Activated gamma-delta T cell treated with anti-CD3 and anti-CD28 coated beads, Interleukin-2, amount 50 U/mL, for 16 hours (primary cell): ENCODE measurements around the gene PSME3.
"Not testable (repeated sequence)": the region's sequence is repeated elsewhere in the genome, so short reads cannot be mapped to it uniquely, and the experiment has no call there.

Source experiments
- DNase-seq: peaks from one replicate; pipeline ENCODE4 v3.0.0-alpha.2; 2020; ENCODE audit warnings: low read depth

Gene PSME3

GRCh38 chr17:42878123-42878880 lies 45.1 kb downstream of the PSME3 start:
- DNase-seq = no peak

- DNase-seq = no peak
Measured at GRCh38 chr17:42878924-42879595, 45.9 kb downstream of the PSME3 start.

GRCh38 chr17:42879596-42879985 lies 46.4 kb downstream of the PSME3 start:
- DNase-seq = no peak

DNA sequence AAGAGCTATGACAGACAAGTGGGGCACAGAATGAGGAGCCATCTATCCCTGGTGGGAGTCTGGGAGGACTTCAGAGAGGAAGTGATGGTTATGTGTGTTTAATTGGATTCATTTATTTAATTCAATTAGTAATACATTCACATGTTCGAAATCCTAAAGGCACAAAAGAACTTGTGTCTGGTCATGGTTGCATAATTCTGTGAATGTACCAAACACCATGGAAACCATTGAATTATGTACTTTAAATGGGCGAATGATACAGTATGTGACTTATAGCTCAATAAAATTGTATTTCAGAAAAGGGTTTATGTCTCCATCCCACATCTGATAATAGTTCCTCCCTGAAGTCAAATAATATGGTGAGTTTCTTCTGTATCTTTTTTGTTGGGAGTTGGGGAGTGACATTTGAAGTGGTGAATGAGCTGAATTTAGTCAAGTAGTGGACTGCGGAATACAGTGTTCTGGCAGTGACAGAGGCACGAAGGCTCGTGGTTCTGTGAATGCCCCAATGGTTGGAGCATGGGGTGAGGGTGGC lies 47.6 kb downstream of the PSME3 start:
- DNase-seq = no peak

GRCh38 chr17:42881706-42882105 lies 48.5 kb downstream of the PSME3 start:
- DNase-seq = not testable (repeated sequence)

DNA sequence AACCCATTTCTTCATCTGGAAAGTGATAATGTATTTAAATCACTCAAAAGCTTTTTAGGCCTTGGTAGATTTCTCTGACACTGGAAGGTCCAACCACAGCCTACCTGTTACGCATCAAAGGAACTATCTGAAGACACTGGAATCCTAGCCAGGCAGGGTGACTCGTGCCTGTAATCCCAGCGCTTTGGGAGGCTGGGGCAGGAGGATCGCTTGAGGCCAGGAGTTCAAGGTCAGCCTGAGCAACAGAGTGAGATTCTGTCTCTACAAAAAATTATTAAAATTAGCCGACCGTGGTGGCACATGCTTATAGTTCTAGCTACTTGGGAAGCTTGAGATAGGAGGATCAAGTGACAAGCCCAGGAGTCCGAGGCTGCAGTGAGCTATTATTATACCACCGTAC lies 49.0 kb downstream of the PSME3 start:
- DNase-seq = no peak

DNA sequence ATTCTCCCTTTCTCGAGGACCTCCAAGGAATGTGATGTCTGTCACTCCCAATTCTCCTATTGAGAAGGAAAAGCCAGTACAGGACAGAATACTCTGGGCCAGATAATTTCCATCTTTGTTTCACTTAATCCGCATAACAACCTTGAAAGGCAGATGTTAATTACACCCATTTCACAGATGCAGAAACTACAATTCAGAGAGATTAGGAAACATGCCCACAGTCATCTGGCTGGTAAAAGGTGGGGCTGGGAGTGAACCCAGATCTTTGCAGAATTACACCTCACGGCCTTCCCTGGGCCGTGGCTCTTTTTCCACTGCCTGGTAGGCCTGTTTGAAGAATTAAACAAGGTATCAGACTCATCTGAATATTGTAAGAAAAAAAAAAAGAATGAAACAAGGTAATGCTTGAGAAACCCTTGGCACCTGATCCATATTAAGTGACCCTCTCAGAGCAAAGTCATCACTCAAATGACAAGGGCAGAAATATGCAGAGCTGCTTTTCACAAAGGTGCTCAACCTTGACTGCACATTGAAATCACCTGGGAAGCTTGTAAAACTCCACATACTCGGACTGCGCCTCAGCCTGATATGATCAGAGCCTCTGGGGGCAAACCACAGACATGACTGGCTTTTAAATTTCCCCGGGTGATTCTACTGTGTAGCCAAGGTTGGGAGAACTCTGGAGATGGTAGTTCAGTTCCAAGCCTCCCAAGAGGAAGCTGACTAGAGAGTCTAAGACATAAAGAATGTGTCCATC lies 50.8 kb downstream of the PSME3 start:
- DNase-seq = no peak

DNA sequence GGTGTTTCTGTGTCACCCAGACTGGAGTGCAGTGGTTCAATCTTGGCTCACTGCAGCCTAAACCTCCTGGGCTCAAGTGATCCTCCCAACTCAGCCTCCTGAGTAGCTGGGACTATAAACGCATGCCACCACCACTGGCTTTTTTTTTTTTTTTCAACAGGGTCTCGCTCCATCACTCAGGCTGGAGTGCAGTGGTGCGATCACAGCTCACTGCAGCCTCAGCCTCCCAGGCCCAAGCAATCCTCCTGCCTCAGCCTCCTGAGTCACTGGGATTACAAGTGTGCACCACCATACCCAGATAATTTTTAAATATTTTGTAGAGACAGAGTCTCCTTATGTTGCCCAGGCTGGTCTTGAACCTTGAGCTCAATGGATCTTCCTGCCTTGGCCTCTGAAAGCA lies 52.6 kb downstream of the PSME3 start:
- not testable (repeated sequence) for DNase-seq

DNA sequence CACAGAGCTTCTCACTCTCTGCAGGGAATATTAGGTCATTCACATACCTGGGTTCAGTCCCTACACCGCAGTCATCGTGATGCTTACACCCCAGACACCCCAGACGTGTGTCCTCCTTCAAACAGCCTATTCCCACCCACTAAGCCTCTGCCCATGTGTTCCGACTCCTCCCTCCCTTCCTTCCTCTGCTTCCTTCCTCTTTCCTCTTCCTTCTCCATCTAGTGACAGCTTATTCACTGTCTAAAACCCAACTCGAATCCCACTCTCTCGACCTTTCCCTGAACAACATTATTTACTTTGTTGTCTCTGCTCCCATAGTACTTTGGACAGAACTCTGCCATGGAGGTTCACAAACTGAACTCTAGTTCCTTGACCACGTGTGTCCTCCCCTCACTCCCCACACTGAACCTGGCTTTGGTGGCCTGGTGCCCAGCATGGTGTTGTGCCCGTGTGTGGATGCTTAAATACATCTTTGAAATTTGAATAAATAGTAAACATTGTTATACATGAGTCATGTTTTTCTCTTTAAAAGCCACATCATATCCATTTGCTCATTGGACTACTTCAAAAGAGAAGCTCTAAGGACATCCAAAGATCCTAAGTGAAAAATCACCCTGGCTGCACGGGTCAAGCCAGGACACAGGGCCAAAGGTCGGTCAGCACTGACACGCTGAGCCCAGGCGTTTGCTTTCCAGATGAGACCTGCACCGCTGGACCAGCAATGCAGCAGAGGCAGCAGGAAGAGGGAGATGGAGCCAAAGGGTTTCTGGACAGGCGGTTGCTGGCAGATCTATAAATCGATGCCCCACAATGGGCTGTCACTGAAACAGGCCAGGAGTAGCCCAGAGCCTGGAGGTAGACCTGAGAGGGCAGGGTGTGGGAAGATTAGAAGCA lies 53.3 kb downstream of the PSME3 start:
- no peak for DNase-seq

- no peak for DNase-seq
Measured at GRCh38 chr17:42889809-42890208, 56.6 kb downstream of the PSME3 start.

DNA sequence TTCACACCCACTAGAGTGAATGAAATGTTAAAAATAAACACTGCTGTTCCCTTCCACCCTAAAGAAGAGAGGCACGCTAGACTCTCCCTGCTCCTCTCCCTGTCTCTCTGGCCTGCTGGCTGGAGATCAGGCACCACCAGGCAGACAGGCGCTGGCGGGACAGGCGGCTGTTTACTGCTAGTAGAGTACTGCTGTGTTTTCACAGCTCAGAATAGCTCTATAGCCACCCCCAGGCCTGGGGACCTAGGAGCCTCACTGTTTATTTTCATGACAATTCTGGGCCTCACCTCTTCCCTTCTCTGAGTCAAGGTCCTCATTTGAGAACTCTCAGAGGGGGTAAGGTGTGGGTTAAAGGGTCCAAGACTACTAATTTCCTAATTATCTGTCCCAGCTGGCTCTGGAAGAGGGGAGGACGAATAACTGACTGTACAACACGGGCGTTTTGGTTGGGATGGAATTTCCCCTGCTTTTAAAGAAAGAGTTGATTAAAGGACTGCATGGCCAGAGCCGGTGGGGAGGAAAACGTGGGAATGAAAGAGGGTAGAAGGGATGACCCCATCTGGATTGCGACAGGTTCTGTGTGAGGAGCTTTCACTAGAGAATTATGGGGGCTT lies 58.4 kb downstream of the PSME3 start:
- DNase-seq = no peak

GRCh38 chr17:42893359-42893758 lies 60.2 kb downstream of the PSME3 start:
- DNase-seq = no peak
